ENCODE data around the gene RNF2.
"Not testable (repeated sequence)": the region's sequence is repeated elsewhere in the genome, so short reads cannot be mapped to it uniquely, and the experiment has no call there.

The RNF2 gene

DNA sequence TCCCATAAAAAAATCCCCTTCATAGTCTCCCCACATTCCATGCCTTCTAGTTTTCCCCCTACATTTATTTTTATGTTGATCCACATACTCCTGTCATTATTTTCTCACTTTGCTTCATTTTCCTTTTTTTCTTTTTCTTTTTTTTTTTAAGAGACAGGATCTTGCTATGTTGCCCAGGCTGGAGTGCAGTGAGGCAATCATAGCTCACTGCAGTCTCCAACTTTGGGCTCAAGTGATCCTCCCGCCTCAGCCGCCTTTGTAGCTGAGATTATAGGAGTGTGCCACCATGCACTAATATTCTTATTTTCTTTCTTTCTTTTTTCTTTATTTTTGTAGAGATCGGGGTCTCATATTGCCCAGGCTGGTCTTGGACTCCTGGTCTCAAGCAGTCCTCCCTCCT, 7.8 kb downstream of the RNF2 start:
- DNase-seq, result no peak

DNA sequence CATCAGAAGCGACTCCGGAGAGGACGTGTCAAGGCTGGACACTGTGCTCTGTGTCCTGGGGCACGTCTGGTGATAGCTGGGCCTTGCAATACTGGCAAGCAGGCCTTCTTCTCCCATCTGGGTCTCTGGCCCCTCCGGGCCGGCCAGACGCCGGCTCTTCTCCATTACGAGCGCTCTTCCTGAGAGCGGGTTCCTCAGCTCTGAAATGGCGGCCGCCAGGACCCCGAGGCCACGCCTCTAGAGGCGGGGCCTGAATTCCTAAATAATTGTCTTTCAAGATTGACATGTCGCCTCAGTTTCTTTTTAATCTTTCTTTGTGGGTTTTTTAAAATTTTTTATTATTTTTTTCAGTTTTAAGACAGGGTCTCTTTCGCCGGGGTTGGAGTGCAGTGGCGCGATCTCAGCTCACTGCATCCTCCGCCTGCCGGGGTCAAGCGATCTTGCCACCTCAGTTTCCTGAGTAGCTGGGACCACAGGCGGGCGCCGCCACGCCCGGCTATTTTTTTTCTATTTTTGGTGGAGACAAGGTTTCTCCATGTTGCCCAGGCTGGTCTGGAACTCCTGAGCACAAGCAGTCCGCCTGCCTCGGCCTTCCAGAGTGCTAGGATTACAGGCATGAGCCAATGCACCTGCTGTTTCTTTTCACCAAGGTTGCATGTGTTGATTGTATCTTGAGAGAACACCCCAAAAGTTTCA, 9.2 kb downstream of the RNF2 start:
- DNase-seq, result no peak

DNA sequence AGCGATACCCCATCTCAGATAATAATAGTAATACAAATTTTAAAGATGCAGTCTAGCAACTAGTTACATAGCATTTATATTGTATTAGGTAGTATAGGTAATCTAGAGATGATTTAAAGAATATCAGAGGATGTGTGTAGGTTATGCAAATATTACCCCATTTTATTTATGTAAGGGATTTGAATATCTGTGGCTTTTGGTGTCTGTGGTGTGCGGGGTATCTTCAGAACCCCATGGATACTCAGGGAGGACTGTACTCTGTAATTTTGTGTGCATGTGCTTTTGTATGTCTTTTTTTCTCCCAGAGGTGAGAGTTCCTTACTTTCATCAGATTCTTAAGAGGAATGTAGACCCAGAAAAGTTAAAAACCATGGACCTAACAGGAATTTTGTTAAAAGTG, 12.8 kb downstream of the RNF2 start:
- DNase-seq, result no peak

DNA sequence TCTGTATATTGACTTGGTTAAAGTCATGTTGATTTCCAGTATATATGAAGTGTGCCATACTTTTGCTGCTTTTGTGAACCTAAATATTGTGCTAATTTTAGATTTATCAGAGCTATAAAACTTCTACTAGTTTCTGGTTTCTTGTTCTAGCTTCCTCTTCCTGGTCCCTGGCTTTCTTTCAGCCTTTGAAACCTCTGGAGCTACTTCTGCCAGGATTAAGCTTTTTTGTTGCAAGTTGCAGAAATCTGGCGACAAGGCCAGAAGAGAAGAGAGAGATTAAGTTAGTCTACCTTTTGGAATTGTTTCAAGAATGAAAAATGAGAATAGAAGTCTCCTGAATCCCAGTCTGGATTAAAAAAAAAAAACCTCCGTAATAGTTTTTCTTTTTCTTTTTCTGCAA, 13.5 kb downstream of the RNF2 start:
- no peak for DNase-seq

DNA sequence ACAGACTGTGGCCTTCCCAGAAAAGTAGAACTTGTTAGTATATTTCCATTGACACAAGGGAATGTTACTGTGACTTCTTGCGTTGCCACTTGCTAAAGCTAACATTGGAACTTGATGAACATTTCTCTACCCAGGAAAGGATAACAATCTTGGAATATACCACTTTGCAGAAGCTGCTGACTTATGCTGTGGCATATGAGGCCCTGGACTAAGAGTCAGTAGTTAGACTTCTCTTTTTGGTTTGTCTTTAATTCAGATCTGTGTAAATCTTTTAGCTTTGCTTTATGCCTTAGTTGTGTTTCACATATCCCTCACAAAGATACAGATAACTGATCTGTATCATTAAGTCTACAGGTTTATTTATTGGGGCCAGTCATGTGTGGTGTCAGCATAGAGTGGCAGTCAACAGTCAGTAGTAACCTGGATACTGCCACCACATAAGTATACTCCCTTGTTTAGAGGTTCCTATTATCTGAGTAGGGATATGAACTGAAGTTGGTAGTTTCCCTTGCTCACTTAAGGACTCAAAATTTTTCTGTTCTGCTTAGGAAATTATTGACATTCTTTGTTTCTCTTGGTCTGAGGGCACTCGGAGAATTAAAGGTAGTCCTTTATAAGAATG, 14.7 kb downstream of the RNF2 start:
- DNase-seq, result no peak

- DNase-seq, result no peak
Observed at GRCh38 chr1:185062710-185063370, 17.5 kb downstream of the RNF2 start.

- no peak for DNase-seq
Observed at GRCh38 chr1:185063719-185064118, 18.4 kb downstream of the RNF2 start.

GRCh38 chr1:185065006-185065405, 19.6 kb downstream of the RNF2 start:
- not testable (repeated sequence) for DNase-seq

DNA sequence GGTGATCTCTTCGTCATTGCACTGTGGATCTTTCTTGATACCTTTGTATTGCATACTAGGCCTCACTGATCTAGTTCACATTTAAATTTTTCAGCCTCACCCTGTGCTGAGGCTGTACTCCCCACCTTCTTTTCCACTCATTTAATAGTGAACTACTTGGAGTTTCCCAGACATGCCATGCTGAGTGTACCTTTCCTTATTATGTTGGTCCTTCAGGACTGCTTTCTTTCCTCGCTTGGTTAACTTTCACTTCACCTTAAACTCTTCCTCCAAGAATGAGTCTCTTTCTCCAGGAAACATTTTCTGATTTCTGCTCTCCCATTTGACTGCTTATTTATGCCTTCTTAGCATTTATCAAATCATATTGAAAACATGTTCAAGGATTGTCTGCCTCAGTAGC, 20.8 kb downstream of the RNF2 start:
- no peak for DNase-seq

DNA sequence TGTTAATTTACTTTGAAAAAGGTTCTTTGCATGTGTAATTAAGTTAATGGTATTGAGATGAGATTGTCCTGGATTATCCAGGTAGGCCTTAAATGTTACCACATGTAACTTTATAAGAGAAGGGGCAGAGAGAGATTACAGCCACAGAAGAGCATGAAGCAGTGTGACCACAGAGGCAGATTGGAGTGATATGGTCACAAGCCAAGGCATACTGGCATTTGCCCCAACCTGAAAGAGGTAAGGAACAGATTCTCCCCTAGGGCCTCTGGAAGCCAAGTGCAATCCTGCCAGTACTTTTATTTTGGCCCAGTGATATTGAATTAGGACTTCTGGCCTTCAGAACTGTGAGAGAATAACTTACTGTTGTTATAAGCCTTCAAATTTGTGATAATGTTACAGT, 23.0 kb downstream of the RNF2 start:
- DNase-seq, result no peak

DNA sequence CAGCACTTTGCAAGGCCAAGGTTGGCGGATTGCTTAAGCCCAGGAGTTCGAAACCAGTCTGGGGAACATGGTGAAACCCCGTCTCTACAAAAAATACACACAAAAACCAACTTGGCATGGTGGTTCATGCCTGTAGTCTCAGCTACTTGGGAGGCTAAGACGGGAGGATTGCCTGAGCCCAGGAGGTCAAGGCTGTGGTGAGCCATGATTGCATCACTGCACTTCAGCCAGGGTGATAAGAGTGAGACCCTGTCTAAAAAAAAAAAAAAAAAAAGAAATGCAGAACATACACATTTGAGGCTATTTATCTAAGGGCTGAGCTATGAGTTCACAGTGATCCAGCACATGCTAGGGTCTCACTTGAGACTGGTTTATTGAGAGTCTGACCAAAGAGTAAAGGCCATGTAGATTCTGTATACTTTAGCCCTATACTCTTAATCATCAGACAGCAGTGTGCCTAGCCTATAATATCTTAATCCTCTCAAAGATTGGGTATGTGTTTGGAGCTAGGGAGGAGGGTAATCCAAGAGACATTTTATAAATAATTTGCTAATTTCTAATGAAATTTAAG, 23.9 kb downstream of the RNF2 start:
- DNase-seq, result no peak

DNA sequence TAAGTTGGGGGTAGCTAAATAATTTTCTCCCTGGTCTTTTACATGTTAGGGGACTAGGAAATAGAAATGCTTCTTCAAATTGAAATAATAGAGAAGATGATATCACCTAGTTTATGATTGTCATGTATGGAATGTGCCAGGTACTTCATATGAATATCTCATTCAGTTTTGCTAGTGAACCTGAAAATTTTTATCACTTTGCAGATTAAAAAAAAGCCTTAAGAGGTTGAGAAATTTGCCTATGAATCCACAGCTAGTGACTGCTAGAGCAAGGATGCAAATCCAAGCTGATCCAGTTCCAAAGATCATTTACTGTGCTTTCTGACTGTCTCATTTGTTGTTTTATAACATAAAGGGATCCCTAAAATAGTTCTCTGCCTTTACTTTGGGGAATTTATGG, 24.7 kb downstream of the RNF2 start:
- no peak for DNase-seq

DNA sequence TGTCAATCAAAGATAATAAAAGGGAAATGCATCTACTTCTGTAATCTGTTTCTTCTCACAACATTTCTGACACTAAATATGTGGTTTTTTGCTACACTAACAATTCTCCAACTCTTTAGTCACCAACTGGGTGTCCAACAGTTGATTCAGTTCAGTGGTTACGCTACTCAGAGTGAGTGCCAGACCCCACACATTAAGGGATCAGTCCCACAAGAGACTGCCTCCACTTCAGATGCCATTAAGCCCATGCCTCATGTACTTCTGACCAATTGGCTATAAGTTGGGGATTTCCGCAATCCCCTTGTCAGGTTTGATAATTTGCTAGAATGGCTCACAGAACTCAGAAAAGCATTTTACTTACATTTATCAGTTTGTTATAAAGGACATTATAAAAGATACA, 28.4 kb downstream of the RNF2 start:
- DNase-seq, result no peak

DNA sequence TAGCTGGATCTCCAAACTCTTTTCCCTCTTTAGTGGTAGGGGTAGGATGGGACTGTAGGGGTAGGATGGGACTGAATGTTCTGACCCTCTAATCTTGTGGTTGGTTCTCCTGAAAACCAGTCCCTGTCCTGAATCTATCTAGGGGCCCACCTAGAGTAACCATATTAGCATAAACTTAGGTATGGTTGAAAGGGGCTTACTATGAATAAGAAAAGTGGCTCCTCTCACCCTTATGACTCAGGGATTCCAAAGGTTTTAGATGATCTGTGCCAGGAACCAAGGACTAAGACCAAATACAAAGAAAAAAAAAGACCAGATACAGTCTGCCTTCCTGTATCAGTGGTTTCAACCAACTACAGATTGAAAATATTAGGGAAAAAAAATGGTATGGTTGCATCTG, 28.9 kb downstream of the RNF2 start:
- no peak for DNase-seq

DNA sequence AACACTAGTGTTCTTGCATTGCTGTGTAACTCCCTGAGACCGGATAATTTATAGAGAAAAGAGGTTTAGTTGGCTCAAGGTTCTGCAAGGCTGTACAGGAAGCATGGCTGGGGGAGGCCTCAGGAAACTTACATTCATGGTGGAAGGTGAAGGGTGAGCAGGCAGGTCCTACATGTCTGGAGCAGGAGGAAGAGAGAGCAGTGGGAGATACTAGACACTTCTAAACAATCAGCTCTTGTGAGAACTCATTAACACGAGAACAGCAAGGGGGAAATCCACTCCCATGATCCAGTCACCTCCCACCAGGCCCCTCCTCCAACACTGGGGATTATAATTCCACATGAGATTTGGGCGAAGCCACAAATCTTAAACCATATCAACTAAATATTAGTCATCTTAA, 30.1 kb downstream of the RNF2 start:
- DNase-seq, result no peak

- DNase-seq, result no peak
Observed at GRCh38 chr1:185077374-185077773, 32.0 kb downstream of the RNF2 start.

GRCh38 chr1:185080422-185080821, 35.1 kb downstream of the RNF2 start:
- DNase-seq, result no peak

DNA sequence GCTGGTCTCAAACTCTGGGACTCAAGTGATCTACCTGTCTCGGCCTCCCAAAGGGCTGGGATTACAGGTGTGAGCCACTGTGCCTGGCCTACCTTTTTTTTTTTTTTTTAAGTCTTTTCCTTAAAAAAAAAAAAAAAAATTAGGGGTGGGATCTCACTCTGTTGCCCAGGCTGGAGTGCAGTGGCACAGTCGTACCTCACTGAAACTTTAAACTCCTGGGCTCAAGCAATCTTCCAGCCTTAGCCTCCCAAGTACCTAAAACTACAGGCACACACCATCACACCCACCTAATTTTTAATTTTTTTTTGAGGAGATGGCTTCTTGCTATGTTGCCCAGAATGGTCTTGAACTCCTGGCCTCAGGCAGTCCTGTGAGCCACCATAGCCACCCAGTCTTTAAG, 38.5 kb downstream of the RNF2 start:
- DNase-seq, result no peak

- DNase-seq, result no peak
Observed at GRCh38 chr1:185087101-185087500, 41.7 kb downstream of the RNF2 start.

GRCh38 chr1:185087746-185088145, 42.4 kb downstream of the RNF2 start:
- no peak for DNase-seq

DNA sequence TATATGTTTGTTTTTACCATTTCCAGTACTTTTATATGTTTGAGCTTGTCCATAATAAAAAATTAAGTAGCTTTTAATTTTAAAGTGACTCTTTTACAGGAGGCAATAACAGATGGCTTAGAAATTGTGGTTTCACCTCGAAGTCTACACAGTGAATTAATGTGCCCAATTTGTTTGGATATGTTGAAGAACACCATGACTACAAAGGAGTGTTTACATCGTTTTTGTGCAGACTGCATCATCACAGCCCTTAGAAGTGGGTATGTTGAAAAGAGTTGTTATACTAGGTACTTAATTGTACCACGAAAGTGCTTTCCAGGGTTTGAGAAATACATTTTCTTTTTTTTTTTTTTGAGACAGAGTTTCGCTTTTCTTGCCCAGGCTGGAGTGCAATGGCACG, 46.1 kb downstream of the RNF2 start:
- DNase-seq, result no peak

DNA sequence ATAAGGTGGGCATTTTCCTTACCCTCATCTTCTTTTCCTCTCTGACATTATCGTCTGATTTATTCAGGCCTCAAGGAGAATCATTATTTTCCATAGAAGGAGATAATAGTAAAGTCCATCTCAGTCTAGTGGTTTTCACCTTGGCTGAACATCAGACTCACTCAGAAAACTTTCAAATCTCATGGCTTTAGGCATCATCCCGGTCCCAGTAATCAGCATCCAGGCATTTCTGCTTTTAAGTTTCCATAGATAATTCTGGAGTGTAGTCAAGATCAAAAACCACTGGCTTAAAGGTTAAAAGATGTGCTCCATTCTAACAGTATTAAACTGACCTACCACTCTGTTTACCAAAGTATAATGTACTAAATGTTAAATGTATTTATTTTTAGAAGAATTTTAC, 49.4 kb downstream of the RNF2 start:
- no peak for DNase-seq

GRCh38 chr1:185096531-185096930, 51.2 kb downstream of the RNF2 start:
- DNase-seq, result no peak

- no peak for DNase-seq
Observed at GRCh38 chr1:185104083-185104482, 58.7 kb downstream of the RNF2 start.
